Endothelial cell (in vitro differentiated cells): Measurements from ENCODE around the gene GPR158. TPM values are rescaled to one million over a fixed set of nuclear protein-coding genes. Genes with fewer than 3 reads are reported as not detected.

Experiments
- DNase-seq: peaks from one replicate; pipeline ENCODE4 v3.0.0; 2021; ENCODE audit warnings: low spot score
- H3K27ac Mint-ChIP-seq: one replicate; pipeline ENCODE4 v1.8.0; 2021; ENCODE audit warnings: mixed read lengths, inconsistent platforms; ENCODE audit not compliant: unreplicated experiment
- H3K27me3 Mint-ChIP-seq: one replicate; pipeline ENCODE4 v1.8.0; 2021; ENCODE audit warnings: mild to moderate bottlenecking, moderate library complexity, mixed read lengths, inconsistent platforms; ENCODE audit not compliant: unreplicated experiment
- H3K36me3 Mint-ChIP-seq: one replicate; pipeline ENCODE4 v1.8.0; 2021; ENCODE audit warnings: mild to moderate bottlenecking, low read depth, mixed read lengths, inconsistent platforms; ENCODE audit not compliant: unreplicated experiment
- H3K4me1 Mint-ChIP-seq: one replicate; pipeline ENCODE4 v1.8.0; 2021; ENCODE audit warnings: mild to moderate bottlenecking, mixed read lengths, inconsistent platforms; ENCODE audit not compliant: unreplicated experiment
- H3K4me3 Mint-ChIP-seq: one replicate; pipeline ENCODE4 v1.8.0; 2021; ENCODE audit warnings: mild to moderate bottlenecking, mixed read lengths, inconsistent platforms; ENCODE audit not compliant: unreplicated experiment
- H3K9me3 Mint-ChIP-seq: one replicate; pipeline ENCODE4 v1.8.0; 2021; ENCODE audit warnings: mixed read lengths, inconsistent platforms; ENCODE audit not compliant: unreplicated experiment
- CTCF ChIP-seq: fragments of 200-600 bp; sonication (generic); IDR thresholded peaks from one replicate; pipeline ENCODE4 v1.5.0; 2021; ENCODE audit warnings: antibody characterized with exemption; ENCODE audit not compliant: unreplicated experiment
- total RNA-seq: library from RNA; stranded (reverse); fragmentation: NEBNext Ultra II Directional; extraction: Animal tissue kit (Norgen Biotek cat#: 25700); gene quantifications from one replicate; pipeline ENCODE4 v1.2.1, GENCODE V29; 2021; ENCODE audit not compliant: unreplicated experiment

The GPR158 gene
- total RNA-seq, 1 donor from 2014 or later: 0.13 TPM

GRCh38 chr10:25280573-25280972 lies 105.8 kb downstream of the GPR158 start:
- Mint-ChIP-seq H3K36me3 (peaks cover 3% of the 10 kb centered on the region), H3K9me3 (peaks cover 5% of the 10 kb centered on the region)

GRCh38 chr10:25285809-25286208 lies 111.0 kb downstream of the GPR158 start:
- Mint-ChIP-seq H3K27me3 (peaks cover 1% of the 10 kb centered on the region), H3K36me3 (peaks cover 3% of the 10 kb centered on the region), H3K4me3 (no peak overlapping the region), H3K9me3 (peaks cover 5% of the 10 kb centered on the region), H3K4me1 (no peaks in the 10 kb centered on the region), H3K27ac (no peak overlapping the region)
- DNase-seq: no peak
- TF ChIP-seq CTCF: no peak

More at GRCh38 chr10:25280573-25280972, 105.8 kb downstream of the GPR158 start:
- H3K4me1 Mint-ChIP-seq: no peaks in the 10 kb centered on the region
- H3K27me3 Mint-ChIP-seq: peaks cover 1% of the 10 kb centered on the region
- H3K4me3 Mint-ChIP-seq: no peak overlapping the region
- DNase-seq: no peak
- no peak for TF ChIP-seq CTCF
- no peak overlapping the region for H3K27ac Mint-ChIP-seq

GRCh38 chr10:25288181-25288580 lies 113.4 kb downstream of the GPR158 start:
- H3K27me3 Mint-ChIP-seq: no peaks in the 10 kb centered on the region
- H3K4me1 Mint-ChIP-seq: no peaks in the 10 kb centered on the region
- peaks cover 5% of the 10 kb centered on the region for H3K9me3 Mint-ChIP-seq
- H3K27ac Mint-ChIP-seq: no peak overlapping the region
- no peak for DNase-seq
- no peak overlapping the region for H3K4me3 Mint-ChIP-seq
- no peak for TF ChIP-seq CTCF
- peaks cover 3% of the 10 kb centered on the region for H3K36me3 Mint-ChIP-seq

- no peak overlapping the region for H3K27ac Mint-ChIP-seq
- H3K4me1 Mint-ChIP-seq: no peaks in the 10 kb centered on the region
- H3K36me3 Mint-ChIP-seq: no peaks in the 10 kb centered on the region
- DNase-seq: no peak
- TF ChIP-seq CTCF: no peak
- no peaks in the 10 kb centered on the region for H3K9me3 Mint-ChIP-seq
- no peaks in the 10 kb centered on the region for H3K27me3 Mint-ChIP-seq
- no peak overlapping the region for H3K4me3 Mint-ChIP-seq
These were observed 119.5 kb downstream of the GPR158 start for GRCh38 chr10:25294032-25294926.

- no peak overlapping the region for H3K27ac Mint-ChIP-seq
- DNase-seq: no peak
- H3K36me3 Mint-ChIP-seq: no peaks in the 10 kb centered on the region
- TF ChIP-seq CTCF: no peak
- H3K4me1 Mint-ChIP-seq: no peaks in the 10 kb centered on the region
- no peaks in the 10 kb centered on the region for H3K27me3 Mint-ChIP-seq
- no peak overlapping the region for H3K4me3 Mint-ChIP-seq
- no peaks in the 10 kb centered on the region for H3K9me3 Mint-ChIP-seq
These were observed 121.5 kb downstream of the GPR158 start for GRCh38 chr10:25296324-25296723.
